HG03103 (cell line): Measurements from ENCODE around the gene TRIM37.

Experiments
- ATAC-seq: cut with Tn5 transposase; IDR thresholded peaks from one replicate; pipeline ENCODE4 v1.9.1; 2021; ENCODE audit warnings: low read depth; ENCODE audit not compliant: unreplicated experiment

Gene TRIM37

DNA sequence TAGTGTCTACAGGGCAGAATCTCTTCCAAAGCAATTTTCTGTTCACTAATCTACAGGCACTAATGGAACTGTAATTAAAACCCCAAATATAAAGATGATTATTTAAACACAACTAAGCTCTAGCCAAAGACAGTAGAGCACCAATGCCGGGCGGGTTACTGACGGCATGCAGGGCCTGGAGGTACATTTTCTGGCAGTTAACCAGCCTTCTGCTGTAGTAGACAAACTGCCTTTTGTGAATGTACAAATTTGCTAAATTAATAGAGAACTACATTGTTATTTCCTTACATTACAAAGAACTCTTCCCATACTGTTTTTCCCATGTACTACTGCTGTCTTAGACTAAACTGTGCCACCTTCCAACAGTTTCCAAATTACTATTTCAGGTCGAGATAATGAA lies 107.8 kb downstream of the TRIM37 start:
- ATAC-seq, result no peak

DNA sequence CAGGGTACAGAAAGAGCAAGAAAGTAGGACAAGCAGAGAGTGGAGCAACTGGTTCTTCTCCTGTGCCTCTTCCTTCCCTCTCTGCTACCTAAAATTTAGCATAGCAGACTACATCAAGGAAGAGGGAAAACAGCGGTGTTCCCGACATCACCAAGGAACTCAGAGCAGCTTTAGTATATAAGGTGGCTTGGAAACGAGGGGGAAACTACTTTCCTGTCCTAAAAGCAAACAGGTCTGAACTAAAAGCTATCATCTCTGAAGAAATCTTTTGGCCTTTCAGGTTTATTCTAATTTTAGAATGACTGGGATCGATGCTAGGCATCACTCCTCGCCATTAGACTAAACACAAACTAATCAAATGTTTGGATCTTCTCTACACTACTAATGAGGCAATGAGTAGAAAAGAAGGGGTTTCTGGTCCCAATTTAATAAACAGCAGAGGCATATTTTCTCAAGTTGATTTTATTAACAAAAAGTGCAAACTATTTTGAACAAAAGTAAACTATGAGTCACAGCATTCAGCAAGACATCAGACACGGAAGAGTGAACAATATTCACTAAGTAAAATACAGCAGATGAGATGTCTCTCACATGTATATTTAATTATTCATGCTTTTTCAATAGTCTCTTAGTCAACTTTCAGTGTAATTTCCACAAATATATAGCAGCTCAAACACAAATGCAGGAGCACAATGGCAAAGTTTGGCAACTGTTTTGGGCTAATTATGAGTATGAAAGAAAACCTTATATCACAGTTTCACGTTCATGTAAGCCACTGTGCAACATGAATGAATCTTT lies 108.7 kb downstream of the TRIM37 start:
- ATAC-seq, result no peak

DNA sequence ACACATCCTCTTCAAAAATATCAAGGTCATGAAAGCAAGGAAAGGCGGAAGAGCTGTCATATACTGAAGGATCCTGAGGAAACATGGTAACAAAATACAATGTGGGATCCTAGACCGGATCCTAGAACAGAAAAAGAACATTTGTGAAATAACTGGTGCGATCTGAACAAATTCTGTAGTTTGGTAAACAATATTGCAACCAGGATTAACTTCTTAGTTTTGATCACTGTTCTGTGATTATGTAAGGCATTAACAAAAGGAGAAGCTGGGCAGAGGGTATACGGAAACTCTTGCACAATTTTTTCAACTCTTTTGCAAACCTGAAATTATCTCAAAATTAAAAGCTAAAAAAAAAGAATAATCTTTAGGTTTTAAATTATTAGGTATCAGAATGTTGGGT lies 109.7 kb downstream of the TRIM37 start:
- no peak for ATAC-seq

DNA sequence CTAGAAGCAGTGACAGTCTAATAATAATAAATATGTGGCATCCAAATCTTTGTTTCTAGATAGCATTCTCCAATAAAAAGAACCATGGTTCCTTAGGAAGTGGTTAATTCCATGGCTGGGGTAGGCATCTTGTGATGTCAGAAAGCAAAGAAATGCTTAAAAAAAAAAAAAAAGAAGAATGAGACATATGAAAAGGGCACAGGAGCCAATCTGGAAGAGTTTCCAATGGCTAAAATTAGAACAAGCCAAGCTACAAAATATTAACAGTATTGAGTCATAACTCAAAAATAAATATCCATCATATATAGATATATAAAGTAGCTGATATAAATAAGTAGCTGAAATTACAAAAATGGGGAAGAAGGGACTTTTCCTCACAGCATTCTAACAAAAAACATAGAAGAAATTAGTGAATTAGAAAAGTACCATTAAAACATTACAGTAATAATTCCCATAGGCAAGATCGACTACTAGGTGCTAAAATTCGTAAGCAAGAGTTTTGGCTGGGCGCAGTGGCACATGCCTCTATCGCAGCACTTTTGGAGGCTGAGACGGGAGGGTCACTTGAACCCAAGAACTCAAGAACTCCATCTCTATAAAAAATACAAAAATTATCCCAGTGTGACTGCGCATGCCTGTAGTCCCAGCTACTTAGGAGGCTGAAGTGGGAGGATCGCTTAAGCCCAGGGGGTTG lies 111.3 kb downstream of the TRIM37 start:
- no peak for ATAC-seq

DNA sequence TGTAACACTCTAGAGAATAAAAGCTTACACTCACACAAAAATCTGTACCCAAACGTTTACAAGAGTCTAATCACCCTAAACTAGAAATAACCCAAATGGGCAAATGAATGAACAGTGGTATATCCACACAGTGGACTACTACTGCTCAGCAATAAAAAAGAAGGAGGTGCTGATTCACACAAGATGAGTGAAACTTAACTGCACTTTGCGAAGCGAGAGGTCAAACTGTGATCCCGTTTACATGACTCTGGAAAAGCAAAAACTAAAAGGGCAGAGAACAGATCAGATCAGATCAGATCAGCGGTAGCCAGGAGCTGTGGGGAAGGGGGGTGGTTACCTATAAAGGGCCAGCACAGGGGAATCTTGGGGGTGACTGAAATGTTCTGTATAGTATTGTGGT lies 113.4 kb downstream of the TRIM37 start:
- ATAC-seq, result no peak

DNA sequence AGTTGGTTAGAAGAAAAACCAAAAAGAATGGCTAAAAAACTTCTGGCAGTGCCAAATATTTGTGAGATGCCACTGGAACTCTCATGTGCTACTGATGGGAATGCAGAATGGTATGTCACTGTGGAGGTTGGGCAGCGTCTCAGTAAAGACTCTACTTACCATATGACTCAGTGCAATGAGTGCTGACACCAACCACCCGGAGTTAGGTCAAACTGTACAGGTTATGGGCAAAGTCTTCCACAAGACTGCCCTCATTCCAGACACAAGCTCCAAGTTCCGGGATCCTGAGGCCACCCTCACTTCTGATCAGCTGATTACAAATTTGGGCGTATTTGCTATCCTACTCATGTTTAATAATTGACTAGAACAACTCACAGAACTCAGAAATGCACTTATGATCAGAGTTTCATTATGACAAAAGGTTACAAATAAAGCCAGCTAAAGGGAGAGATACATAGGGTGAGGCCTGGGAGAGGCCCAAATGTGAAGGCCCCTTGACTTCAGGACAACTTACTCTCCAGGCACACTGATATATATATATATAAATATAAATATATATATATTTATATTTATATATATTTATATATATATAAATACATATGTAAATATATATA lies 114.9 kb downstream of the TRIM37 start:
- ATAC-seq, result no peak

DNA sequence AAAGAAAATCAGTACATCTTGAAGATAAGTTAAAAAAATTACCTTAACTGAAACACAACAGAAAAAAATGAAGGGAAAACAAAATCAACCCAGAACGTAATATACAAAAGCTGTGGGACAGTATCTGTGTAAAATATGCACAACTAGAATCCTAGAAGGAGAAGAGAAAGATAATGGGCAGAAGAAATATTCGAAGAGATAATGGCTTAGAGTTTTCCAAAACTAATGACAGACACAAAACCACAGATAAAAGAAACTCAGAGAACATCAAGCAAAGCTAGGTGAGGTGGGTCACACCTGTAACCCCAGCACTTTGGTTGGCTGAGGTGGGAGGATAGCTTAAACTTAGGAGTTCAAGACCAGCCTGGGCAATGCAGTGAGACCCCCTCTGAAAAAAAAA lies 117.1 kb downstream of the TRIM37 start:
- no peak for ATAC-seq

DNA sequence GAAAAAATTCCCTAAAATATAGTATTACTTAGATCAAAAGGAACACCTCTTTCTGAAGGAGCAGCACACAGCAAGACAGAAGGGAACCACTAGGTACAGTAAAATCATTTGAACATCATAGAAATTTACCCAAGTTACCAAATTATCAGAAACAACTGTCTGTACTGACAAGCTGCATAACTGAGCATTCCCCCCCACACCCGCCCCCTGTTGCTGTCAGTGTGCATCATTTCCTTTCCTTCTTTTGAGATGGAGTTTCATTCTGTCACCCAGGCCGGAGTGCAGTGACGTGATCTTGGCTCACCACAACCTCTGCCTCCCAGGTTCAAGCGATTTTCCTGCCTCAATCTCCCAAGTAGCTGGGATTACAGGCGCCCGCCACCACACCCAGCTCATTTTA lies 120.7 kb downstream of the TRIM37 start:
- no peak for ATAC-seq

DNA sequence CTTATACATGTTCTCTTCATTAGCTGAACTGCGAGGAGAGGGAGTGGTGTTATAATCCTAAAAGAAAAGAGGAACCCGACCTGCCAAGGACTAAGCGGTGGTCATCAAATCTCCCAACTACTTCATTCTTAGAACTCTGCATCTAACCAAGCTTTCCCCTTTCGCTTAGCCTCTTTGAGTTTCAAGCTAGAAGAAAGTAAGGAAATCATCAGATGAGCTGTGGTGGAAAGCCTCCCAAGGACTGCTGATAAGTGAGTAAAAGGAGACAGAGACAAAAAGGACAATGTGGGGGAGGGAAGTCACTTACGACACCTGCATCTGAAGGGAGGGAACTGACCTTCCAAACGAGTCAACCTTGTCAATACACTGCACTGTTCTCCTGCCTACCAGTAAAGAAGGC lies 121.3 kb downstream of the TRIM37 start:
- ATAC-seq, result no peak

DNA sequence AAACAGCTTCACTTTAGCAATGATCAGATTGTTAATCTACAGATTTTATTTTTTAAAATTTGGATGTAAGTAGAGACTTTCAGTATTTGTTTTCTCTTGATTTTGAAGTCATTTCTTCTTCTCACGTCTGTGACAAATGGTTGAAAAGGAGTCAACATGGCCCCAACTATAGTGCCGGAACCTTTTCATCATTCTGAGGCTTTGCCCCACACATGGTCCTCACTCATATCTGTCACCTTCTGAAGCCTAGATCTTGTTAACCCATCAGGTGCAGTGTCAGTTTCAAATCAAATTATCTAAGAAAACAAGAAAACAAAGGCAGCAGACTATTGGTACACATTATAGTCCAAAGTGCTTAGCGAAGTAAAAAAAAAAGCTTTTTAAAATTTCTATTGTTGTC lies 124.1 kb downstream of the TRIM37 start:
- no peak for ATAC-seq

DNA sequence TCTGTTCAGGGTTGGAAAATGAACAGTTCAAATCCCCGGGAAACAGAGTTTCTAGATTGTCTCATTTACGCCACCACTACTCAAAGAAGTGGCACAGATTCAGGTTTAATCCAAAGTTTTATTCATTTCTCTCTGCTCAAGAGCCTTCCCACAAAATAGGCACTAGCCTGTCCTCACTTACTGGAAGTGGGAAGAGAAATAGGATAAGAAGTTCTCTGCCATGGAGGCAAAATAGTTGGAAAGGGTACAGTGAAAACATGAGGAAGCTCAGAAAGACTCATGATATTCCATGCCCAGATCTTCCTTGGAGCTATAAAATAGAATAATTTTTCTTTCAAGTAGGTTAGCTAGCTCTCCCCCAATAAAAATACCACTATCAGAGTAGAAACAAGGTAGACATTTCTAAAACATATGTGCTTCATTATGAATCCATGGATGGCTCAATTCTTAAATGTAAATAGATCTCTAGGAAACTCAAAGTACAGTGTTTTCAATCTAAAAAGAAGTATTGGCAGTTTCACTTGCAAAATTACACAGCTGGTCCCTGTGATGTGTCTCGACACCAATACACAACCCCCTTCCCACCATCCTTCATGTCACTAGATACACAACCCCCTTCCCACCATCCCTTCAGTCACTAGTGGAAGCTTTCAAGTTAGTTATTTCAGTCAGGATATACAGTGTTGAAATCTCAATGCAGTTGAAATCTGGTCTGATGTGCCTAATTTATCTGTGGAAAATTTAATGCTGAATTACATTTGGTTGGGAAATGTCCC lies 125.8 kb downstream of the TRIM37 start:
- no peak for ATAC-seq

DNA sequence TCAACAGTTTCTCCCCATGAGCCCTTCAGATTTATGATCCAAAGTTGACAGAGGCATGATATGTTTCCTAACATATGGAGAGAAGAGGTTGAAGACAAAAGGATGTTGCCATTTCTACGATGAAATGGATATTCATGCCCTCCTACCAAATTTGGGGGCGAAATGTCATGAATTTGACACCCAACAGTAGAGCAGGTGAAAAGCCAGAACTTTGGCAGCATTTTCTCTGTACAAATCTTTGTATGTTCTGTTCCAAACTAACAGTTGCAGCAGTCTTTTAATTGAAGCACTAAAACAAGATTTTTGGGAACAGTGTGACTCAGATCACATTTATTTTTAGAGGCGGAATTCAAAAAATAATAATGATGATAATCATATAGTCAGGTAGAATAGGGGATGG lies 130.1 kb downstream of the TRIM37 start:
- ATAC-seq, result no peak

DNA sequence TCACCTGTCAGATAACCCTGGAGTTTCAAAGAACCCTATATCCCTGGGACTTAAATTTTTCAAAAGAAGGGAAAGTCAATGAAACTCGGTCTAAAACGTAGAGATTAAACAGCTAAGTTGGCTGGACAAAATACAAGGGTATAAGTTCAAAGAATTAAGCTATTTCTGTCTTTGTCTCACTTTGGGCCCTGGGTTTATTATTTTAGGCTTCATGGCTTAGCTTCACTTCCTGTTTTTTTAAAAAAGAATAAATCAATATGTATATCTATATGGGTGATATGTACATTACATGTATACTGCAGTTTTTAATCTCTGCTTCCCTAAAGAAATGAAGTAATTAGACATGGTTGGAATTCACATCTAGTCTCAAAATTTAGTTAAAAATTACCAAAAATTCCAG lies 132.3 kb downstream of the TRIM37 start:
- no peak for ATAC-seq

DNA sequence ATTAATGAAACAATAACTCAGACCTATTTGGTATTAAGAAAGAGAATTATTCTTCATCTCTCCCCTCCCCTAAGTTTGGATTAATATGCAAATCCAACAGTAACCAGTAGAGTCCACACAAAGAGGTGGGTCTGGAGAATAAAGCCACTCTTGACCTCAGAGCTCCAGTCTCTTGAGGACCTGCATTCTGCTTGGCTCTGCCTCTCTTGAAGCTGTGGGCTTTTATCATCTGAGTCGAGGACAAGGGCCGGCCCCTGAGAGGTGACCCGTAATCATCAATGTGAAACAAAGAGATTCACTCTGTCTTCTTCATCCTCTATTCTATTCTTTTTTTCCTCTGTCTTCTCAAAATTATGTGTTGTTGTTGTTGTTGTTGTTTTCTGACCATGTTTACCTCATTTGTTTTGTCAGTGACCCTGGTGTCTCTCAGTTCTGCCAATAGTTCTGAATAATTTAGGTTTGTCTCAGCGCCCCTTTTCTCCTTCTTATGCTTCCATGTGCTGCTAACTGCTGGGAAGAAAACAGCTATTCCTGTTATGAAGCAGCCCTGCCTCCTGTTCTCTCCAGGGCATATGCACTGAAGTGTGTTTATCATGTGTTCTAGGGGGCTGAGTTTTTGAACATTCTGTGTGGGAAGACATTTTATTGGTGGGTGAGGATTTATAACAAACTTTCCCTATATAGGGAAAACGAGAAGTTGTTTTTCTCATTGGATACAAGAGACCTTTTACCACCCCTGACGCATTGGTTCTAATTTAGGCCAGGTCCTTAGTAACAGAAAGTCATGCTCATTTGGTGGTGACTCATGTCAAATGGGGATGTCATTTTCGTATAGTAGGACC lies 135.8 kb downstream of the TRIM37 start:
- no peak for ATAC-seq

DNA sequence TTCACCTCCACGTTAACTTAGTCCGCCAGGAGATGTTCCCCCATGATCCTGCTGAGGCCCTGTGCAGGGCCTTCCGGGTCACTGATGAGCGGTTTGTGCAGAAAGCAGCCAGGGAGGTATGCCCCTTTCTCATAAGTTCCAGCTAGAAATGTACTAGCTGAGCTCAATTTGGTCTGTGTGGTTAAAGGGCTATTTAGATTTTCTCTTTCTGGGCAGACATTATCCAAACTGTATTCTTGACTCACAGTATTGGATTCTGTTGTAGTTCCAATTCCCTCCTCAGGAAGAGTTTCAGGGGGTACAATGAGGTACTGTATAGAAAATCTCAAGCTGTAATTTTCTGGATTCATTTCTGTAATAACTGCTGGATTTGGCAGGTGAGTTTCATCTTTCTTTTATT lies 137.1 kb downstream of the TRIM37 start:
- ATAC-seq, result no peak

DNA sequence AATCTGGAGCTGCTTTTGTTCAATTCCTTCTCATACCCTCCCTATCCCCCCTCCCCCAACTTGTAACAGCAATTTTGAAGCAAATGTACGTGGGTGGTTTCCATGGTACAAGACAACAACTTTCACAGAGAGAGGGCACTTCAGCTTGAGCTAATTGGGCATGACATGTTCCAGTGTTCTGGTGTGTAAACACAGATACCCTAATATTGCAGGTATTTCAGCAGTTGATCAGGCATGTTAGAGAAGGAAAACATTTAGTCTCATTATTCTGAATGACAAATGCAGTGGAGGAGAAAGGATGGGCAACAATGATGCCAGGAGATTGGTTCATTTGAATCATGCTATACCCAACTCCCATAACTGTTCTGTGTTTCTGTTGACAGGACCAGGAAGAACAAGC lies 137.5 kb downstream of the TRIM37 start:
- no peak for ATAC-seq

DNA sequence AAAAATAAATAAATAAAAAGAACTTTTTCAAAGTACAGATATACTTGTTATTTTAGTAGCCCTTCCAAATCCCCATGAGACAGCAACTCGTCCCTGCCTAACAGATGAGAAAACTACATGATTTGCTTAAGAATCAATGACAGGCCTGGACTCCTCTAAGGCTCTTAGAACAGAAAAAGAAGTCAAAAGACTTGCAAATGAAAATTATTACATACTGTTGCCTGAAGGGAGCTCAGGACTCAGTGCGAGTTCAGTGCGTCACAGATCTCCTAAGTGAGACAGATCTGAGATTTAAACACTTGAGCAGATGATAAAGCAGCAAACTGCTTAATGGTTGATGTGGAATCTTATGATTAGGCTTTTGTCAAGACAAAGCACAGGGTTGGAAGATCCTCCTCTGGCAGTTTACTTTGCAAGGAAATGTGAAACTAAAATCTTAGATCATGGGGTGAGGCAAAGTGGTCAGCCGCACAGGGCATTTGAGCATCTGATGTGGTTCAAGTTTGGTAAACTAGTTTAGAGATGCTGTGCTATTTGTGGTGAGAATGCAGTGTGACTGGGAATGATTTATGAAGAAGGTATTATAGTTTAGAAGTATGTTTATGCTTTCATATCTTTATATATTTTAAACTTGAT lies 138.1 kb downstream of the TRIM37 start:
- ATAC-seq, result no peak

DNA sequence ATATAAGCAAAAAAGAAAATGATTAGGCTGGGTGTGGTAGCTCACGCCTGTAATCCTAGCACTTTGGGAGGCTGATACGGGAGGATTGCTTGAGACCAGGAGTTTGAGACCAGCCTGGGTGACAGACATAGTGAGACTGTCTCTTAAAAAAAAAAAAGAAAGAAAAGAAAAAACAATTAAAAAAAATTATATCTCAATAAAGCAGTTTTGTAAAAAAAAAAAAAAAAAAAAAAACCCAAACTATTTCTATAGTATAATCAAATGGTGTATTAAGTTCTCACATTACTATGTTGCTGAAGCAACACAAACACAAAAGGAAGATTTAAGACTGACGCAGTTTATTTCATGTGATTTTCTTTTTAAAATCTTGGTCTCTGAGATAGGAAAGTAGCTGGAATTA lies 140.5 kb downstream of the TRIM37 start:
- no peak for ATAC-seq

DNA sequence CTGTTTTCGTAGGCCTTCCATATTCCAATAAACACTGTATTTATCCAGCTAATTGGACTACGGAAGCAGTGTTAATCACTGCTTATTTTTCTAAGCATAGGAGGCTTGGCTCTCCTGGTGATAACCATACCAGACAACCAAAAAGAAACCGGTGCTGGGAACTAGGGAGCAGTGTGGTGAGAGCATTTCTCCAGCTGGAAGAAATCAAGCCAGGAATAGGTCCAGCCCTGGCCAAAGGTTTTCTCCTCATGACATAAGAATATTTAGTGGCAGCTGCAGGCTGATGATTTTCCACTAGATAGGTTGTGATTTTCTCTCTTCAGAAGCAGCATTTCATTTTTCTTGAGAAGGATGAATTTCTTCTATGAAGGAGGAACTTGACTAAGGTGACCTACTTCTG lies 141.5 kb downstream of the TRIM37 start:
- no peak for ATAC-seq

DNA sequence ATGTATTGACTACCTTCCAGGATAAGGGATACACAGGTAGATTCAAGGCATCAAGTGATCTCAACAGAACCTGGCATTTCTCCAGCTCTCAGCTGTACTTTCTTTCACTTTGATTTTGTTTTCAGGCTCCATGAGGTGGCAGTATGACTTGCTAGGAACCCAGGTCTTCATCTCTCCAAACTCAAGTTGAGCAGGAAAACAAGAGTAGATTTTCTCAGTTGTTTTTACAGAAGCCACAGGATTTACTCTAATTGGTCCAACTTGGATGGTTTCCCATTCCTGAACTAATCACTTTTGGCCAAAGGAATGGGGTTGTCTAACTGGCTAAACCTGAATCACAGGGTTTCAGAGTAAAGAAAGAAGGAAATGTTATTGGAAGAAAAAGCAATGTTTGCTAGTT lies 146.6 kb downstream of the TRIM37 start:
- ATAC-seq, result no peak
